Measurements from ENCODE around the gene NTRK2.

Gene NTRK2

DNA sequence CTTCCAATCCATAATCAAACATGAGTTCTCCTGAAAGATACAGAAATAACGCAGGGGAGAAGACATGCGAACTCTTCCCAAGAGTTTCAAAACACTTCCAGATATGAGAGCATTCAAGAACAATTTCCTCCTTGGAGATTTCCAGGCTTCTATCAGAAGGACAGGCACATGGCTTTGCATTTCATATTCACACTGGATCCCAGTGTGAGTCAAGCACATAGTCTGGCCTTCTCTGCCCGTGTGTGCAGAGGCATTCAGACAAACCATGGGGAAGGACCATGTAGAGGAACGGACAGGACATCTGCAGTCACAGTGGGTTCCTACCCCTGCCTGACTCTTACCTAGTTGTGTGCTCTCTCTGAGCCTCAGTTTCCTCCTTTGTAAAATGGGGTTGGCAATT is 384.5 kb downstream of the NTRK2 start:
- TF ChIP-seq TAF1 (IDR thresholded peaks at IDR 0.05; ENCODE audit: borderline replicate concordance, insufficient read depth, low read length) (no peak), SIN3A (IDR thresholded peaks at IDR 0.05; ENCODE audit: borderline replicate concordance, insufficient read depth, low read length) (no peak), FOXP2 (optimal IDR thresholded peaks at IDR 0.05; ENCODE audit: borderline replicate concordance, extremely low read depth, extremely low read length, insufficient read depth) (no peak), POLR2AphosphoS5 (IDR thresholded peaks at IDR 0.05; ENCODE audit: low read depth, low read length) (no peak)
- TF ChIP-seq, protein P1, sequence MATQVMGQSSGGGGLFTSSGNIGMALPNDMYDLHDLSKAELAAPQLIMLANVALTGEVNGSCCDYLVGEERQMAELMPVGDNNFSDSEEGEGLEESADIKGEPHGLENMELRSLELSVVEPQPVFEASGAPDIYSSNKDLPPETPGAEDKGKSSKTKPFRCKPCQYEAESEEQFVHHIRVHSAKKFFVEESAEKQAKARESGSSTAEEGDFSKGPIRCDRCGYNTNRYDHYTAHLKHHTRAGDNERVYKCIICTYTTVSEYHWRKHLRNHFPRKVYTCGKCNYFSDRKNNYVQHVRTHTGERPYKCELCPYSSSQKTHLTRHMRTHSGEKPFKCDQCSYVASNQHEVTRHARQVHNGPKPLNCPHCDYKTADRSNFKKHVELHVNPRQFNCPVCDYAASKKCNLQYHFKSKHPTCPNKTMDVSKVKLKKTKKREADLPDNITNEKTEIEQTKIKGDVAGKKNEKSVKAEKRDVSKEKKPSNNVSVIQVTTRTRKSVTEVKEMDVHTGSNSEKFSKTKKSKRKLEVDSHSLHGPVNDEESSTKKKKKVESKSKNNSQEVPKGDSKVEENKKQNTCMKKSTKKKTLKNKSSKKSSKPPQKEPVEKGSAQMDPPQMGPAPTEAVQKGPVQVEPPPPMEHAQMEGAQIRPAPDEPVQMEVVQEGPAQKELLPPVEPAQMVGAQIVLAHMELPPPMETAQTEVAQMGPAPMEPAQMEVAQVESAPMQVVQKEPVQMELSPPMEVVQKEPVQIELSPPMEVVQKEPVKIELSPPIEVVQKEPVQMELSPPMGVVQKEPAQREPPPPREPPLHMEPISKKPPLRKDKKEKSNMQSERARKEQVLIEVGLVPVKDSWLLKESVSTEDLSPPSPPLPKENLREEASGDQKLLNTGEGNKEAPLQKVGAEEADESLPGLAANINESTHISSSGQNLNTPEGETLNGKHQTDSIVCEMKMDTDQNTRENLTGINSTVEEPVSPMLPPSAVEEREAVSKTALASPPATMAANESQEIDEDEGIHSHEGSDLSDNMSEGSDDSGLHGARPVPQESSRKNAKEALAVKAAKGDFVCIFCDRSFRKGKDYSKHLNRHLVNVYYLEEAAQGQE (IDR thresholded peaks at IDR 0.05; ENCODE audit: insufficient read depth in 1 of 2, low read depth in 2 of 2, low read length in 2 of 2), result no peak

- TF ChIP-seq POLR2AphosphoS5 (IDR thresholded peaks at IDR 0.05; ENCODE audit: low read depth, low read length) (no peak), TAF1 (IDR thresholded peaks at IDR 0.05; ENCODE audit: borderline replicate concordance, insufficient read depth, low read length) (no peak), SIN3A (IDR thresholded peaks at IDR 0.05; ENCODE audit: borderline replicate concordance, insufficient read depth, low read length) (no peak), FOXP2 (optimal IDR thresholded peaks at IDR 0.05; ENCODE audit: borderline replicate concordance, extremely low read depth, extremely low read length, insufficient read depth) (no peak)
- TF ChIP-seq, protein P1 (IDR thresholded peaks at IDR 0.05; ENCODE audit: insufficient read depth in 1 of 2, low read depth in 2 of 2, low read length in 2 of 2), result no peak
Measured at GRCh38 chr9:85055506-85056202, 386.1 kb downstream of the NTRK2 start.

DNA sequence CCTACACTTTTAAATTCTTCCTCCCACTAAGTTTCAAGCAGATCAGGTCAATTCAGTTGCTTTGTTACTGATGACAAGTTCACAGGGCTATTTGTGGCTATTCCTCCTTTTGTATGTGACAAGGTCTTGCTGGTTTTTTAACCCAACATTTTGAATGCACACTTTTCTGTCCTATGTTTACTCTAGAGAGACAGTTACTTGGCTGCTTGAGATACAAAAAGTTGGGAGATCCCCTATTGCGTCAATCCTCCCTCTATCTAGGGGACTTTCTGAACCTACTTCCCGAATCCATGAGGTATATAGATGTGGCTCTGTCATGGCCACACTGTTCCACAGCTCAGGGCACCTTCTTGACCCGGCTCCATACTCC is 386.7 kb downstream of the NTRK2 start:
- TF ChIP-seq FOXP2 (optimal IDR thresholded peaks at IDR 0.05; ENCODE audit: borderline replicate concordance, extremely low read depth, extremely low read length, insufficient read depth) (no peak), TAF1 (IDR thresholded peaks at IDR 0.05; ENCODE audit: borderline replicate concordance, insufficient read depth, low read length) (no peak), SIN3A (IDR thresholded peaks at IDR 0.05; ENCODE audit: borderline replicate concordance, insufficient read depth, low read length) (no peak), POLR2AphosphoS5 (IDR thresholded peaks at IDR 0.05; ENCODE audit: low read depth, low read length) (no peak)

GRCh38 chr9:85061969-85062368 is 392.4 kb downstream of the NTRK2 start:
- TF ChIP-seq POLR2AphosphoS5 (IDR thresholded peaks at IDR 0.05; ENCODE audit: low read depth, low read length) (no peak), SIN3A (IDR thresholded peaks at IDR 0.05; ENCODE audit: borderline replicate concordance, insufficient read depth, low read length) (no peak), FOXP2 (optimal IDR thresholded peaks at IDR 0.05; ENCODE audit: borderline replicate concordance, extremely low read depth, extremely low read length, insufficient read depth) (no peak), TAF1 (IDR thresholded peaks at IDR 0.05; ENCODE audit: borderline replicate concordance, insufficient read depth, low read length) (no peak)
- TF ChIP-seq, protein P1 (IDR thresholded peaks at IDR 0.05; ENCODE audit: insufficient read depth in 1 of 2, low read depth in 2 of 2, low read length in 2 of 2), result no peak

GRCh38 chr9:85062385-85063022 is 393.0 kb downstream of the NTRK2 start:
- TF ChIP-seq FOXP2 (optimal IDR thresholded peaks at IDR 0.05; ENCODE audit: borderline replicate concordance, extremely low read depth, extremely low read length, insufficient read depth) (no peak), SIN3A (IDR thresholded peaks at IDR 0.05; ENCODE audit: borderline replicate concordance, insufficient read depth, low read length) (no peak), POLR2AphosphoS5 (IDR thresholded peaks at IDR 0.05; ENCODE audit: low read depth, low read length) (no peak), TAF1 (IDR thresholded peaks at IDR 0.05; ENCODE audit: borderline replicate concordance, insufficient read depth, low read length) (no peak)
- TF ChIP-seq, protein P1 (IDR thresholded peaks at IDR 0.05; ENCODE audit: insufficient read depth in 1 of 2, low read depth in 2 of 2, low read length in 2 of 2), result no peak

All from PFSK-1 (cell line).